ENCODE measurements around the gene KHDC4. TPM values are rescaled to one million over a fixed set of nuclear protein-coding genes. Genes with fewer than 3 reads are reported as not detected.

KHDC4 gene
- total and polyA plus RNA-seq, 2 of the 13 experiments (the other 11 are each of a cell fraction or from before 2014, with no cell fraction given) = 33.5 to 92.0 TPM

- TF ChIP-seq ZNF44 (CRISPR knock-in tag; IDR thresholded peaks at IDR 0.05) (0 out of 2 replicates have a peak, but pooled peaks have one; percentile 69), ZNF710 (CRISPR knock-in tag; IDR thresholded peaks at IDR 0.05; ENCODE audit: borderline replicate concordance) (peak; percentile 77; the same call in 1 of the 2 replicates), THAP11 (CRISPR knock-in tag; IDR thresholded peaks at IDR 0.05) (peak; percentile 43), HNF4A (CRISPR knock-in tag; IDR thresholded peaks at IDR 0.05) (peak; percentile 22; the same call in 1 of the 2 replicates), NR2C2 (CRISPR knock-in tag; IDR thresholded peaks at IDR 0.05; ENCODE audit: borderline replicate concordance) (peak; percentile 65; the same call in 1 of the 2 replicates), NR2F6 (IDR thresholded peaks at IDR 0.05) (peak; percentile 59), NR2F6 (CRISPR knock-in tag; IDR thresholded peaks at IDR 0.05) (peak; percentile 57; the same call in 1 of the 2 replicates), CEBPB (IDR thresholded peaks at IDR 0.05; ENCODE audit: borderline replicate concordance, low read depth, low read length) (peak; percentile 90; the same call in 1 of the 2 replicates), GATAD2A (CRISPR knock-in tag; IDR thresholded peaks at IDR 0.05) (peak; percentile 76), ZNF292 (CRISPR knock-in tag; IDR thresholded peaks at IDR 0.05; ENCODE audit: borderline replicate concordance, low read depth) (0 out of 2 replicates have a peak, but pooled peaks have one; percentile 29), HIC2 (CRISPR knock-in tag; IDR thresholded peaks at IDR 0.05; ENCODE audit: low read depth) (0 out of 2 replicates have a peak, but pooled peaks have one; percentile 49), ZNF644 (CRISPR knock-in tag; IDR thresholded peaks at IDR 0.05; ENCODE audit: low read depth) (0 out of 2 replicates have a peak, but pooled peaks have one; percentile 46), ZFX (CRISPR knock-in tag; IDR thresholded peaks at IDR 0.05; ENCODE audit: low read depth) (0 out of 2 replicates have a peak, but pooled peaks have one; percentile 19), HOXD1 (CRISPR knock-in tag; IDR thresholded peaks at IDR 0.05) (no peak)
Measured at GRCh38 chr1:155981266-155982088, 47.3 kb upstream of the KHDC4 start (continued).
